T-helper 17 cell (primary cell): ENCODE measurements around the gene GABRR2. TPM values are rescaled to one million over a fixed set of nuclear protein-coding genes. Genes with fewer than 3 reads are reported as not detected.
A peak's percentile ranks its signal among the peaks of the same experiment; 100 is the strongest.
"Not testable (repeated sequence)": the region's sequence is repeated elsewhere in the genome, so short reads cannot be mapped to it uniquely, and the experiment has no call there.

ENCODE experiments used
- ATAC-seq: fragments of 150-1000 bp; cut with Tn5 transposase; 2 replicates; pipeline ENCODE4 v1.10.0; 2021; ENCODE audit warnings: mild to moderate bottlenecking, moderate library complexity
- DNase-seq, 3 donors: peaks; one replicate each; pipeline versions ENCODE4 v3.0.0 to v3.0.0-alpha.2; 2020 to 2021
- H3K9me3 ChIP-seq: one replicate; pipeline ENCODE4 v1.7.0; 2013; ENCODE audit warnings: low read length, mild to moderate bottlenecking; ENCODE audit not compliant: control insufficient read depth, poor library complexity, severe bottlenecking
- H3K27ac Mint-ChIP-seq: one replicate; pipeline ENCODE4 v1.8.0; 2022; ENCODE audit warnings: mild to moderate bottlenecking, moderate library complexity, mixed read lengths
- H3K27me3 Mint-ChIP-seq: one replicate; pipeline ENCODE4 v1.8.0; 2022; ENCODE audit warnings: mixed read lengths
- H3K36me3 Mint-ChIP-seq: one replicate; pipeline ENCODE4 v1.8.0; 2022; ENCODE audit warnings: low read depth, mixed read lengths
- H3K4me1 Mint-ChIP-seq: one replicate; pipeline ENCODE4 v1.8.0; 2022; ENCODE audit warnings: mild to moderate bottlenecking, mixed read lengths
- H3K4me3 Mint-ChIP-seq: one replicate; pipeline ENCODE4 v1.8.0; 2022; ENCODE audit warnings: mild to moderate bottlenecking, moderate library complexity, mixed read lengths
- total RNA-seq, 4 donors: library from RNA in 2 of 4; stranded (reverse) in 2 of 4; gene quantifications; one replicate each; pipeline ENCODE4 v1.2.3 and lab custom pipeline; 2022 to 2026

GABRR2 gene
- total RNA-seq, 2 donors from 2014 or later, result 0.65 to 1.4 TPM

DNA sequence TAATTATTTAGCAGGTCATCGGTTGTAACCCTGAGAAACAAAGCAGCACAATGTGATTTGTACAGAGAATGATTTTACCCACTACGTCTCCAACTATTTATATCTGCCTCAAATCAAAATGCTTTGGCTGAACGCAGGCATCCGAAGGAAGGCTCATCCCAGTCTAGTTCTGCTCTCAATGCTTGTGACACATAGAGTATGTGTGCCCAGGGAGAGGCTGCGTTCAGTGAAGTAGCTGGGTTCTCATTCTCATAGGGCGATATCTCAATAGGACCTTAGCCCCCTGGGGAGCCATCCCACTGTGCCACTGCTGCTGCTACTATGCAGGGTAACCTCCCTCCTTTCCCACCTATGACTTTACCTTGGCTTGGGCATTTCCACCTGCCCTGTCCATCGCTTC, 407 bp downstream of the GABRR2 start:
- Mint-ChIP-seq H3K4me3 (no peak overlapping the region), H3K27ac (no peak overlapping the region), H3K4me1 (peaks cover 9% of the 10 kb centered on the region), H3K27me3 (peaks cover 5% of the 10 kb centered on the region), H3K36me3 (peaks cover 4% of the 10 kb centered on the region)
- no peak for DNase-seq
- no peak for ATAC-seq
- H3K9me3 ChIP-seq, result no peaks in the 10 kb centered on the region

DNA sequence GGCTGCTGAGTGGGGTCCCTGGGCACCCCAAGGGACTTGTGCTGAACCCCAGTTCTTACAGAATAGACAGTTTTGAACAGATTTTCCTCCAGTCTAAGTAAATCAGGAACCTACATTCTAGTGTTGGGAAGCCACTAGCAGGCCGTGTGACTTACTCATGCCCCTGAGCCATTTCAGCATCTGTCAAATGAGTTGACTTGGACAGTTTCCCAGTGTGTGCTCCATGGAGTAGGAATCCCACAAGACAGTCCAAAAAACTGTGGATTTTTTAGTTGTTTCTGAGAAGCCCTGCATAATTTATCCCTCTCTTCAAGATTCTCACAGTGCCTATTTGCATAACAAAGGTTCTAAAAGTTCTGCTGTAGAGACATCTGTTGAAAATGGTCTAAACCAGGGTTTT, 2.1 kb downstream of the GABRR2 start:
- no peak overlapping the region for H3K4me3 Mint-ChIP-seq
- H3K27ac Mint-ChIP-seq, result no peak overlapping the region
- peaks cover under 1% of the 10 kb centered on the region for H3K36me3 Mint-ChIP-seq
- ATAC-seq, result no peak
- H3K27me3 Mint-ChIP-seq, result peaks cover 5% of the 10 kb centered on the region
- no peaks in the 10 kb centered on the region for H3K9me3 ChIP-seq
- H3K4me1 Mint-ChIP-seq, result peaks cover 10% of the 10 kb centered on the region
- DNase-seq, result no peak

DNA sequence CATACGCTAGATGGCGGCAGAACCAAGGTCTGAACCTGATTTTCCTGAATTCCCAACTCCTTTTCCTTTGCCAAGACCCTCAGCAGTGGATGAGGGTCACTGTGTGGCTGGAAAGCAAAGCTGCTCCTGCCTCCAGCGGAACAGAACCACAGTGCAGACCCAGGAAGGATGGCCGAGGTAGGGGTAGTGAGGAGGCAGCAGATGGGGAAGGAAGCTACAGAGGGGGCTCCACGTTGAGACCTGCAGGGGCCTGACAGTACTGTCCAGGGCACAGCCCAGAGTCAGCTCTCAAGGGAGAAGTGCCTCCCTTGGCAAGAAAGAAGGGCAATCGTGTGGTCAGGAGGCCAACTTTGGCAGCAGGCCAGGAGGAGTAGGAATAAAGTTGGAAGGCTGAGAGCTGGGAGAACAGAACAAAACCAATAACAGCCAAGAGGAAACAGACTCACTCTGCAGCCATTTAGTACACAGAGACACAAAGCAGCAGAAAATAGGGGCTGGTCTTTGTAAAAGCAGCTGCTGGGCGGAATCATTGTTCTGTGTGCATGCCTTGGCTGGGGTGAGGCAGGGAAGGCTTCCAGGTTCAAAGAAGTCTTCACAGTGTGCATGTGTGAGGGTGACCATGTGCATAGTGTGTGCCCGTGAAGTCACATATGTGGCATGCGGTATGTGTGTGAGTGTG, 3.1 kb downstream of the GABRR2 start:
- Mint-ChIP-seq H3K4me3 (no peak overlapping the region), H3K27ac (no peak overlapping the region), H3K4me1 (peaks cover 10% of the 10 kb centered on the region), H3K36me3 (no peaks in the 10 kb centered on the region), H3K27me3 (peaks cover 5% of the 10 kb centered on the region)
- ATAC-seq, result no peak
- H3K9me3 ChIP-seq, result no peaks in the 10 kb centered on the region
- no peak for DNase-seq

DNA sequence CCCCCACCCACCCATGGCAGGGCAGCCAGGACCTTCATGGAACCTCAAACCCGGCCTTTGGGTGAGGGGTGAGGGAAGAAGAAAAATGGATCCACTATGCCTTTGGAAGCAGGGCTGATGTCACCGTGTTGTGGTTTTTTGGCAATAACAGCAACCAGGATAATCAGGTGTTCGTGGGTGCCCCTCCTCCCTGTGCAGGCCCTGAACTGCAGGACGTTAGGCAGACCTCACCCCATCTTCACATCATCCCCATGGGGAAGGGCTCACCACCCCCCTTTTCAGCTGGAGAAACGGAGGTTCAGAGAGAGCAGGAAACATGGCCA, 3.6 kb downstream of the GABRR2 start:
- no peaks in the 10 kb centered on the region for H3K9me3 ChIP-seq
- peaks cover 5% of the 10 kb centered on the region for H3K27me3 Mint-ChIP-seq
- H3K27ac Mint-ChIP-seq, result no peak overlapping the region
- no peak overlapping the region for H3K4me3 Mint-ChIP-seq
- DNase-seq, result no peak
- H3K36me3 Mint-ChIP-seq, result no peaks in the 10 kb centered on the region
- ATAC-seq, result no peak
- peaks cover 12% of the 10 kb centered on the region for H3K4me1 Mint-ChIP-seq

DNA sequence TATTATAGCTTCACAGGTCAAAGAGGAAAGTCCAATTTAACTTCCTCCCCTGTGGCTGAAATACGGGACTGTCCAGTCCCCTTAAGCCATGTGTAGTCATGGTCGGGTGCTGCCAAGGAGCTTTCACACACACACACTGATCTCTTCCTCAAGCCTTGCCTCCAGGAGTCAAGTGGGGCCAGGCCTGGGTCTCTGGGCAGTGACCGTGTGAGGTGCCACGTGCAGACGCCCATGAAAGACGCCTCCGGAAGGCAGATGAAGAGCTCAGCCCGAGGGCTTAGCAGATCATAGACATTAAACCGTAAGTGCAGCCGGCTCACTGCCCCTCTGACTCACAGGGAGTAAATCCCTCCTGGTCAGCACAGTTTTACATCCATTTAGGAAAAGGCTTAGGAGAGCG, 4.2 kb downstream of the GABRR2 start:
- no peak overlapping the region for H3K27ac Mint-ChIP-seq
- no peak for DNase-seq
- no peak overlapping the region for H3K4me3 Mint-ChIP-seq
- H3K9me3 ChIP-seq, result no peaks in the 10 kb centered on the region
- no peaks in the 10 kb centered on the region for H3K36me3 Mint-ChIP-seq
- no peak for ATAC-seq
- H3K27me3 Mint-ChIP-seq, result peaks cover 5% of the 10 kb centered on the region
- H3K4me1 Mint-ChIP-seq, result peaks cover 12% of the 10 kb centered on the region

DNA sequence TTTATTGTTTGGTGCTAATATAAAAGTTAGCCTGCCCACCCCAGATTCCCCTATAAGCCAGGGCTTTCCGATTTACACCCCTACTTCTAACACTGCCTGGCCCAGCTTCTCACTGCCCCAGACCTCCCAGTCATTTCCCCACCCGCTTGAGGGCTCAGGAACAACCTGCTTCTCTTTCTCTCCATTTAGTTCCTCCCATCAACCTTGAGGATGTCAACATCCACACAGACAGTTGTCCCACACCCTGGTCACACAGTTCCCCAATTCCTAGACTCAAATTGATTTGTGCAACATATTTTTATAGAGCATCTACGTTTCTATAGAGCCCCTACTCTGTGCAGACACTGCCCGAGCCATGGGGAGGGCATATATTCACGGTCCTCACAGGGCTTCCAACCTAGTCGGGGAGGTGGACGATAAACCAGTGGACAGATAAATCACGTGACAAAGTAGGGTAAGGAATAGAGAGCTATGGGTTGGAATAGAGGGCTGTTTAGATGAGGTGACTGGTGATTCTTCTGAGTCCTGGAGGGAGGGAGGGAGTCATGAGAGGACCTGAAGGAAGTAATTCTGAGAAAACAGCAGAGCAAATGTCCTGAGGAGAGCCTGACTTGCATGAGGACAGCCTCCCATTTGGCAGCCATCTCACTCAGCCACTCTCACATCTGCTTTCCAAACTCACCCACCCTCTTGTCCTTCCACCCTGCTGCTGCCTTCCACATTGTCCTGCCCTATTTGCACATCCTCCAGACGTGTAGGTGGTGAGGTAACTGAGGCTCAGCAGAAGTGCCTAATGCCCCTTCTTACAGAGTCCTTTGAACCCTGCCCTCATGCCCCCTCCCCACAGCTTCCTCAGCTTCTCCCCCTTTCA, 6.3 kb downstream of the GABRR2 start:
- no peak for ATAC-seq

DNA sequence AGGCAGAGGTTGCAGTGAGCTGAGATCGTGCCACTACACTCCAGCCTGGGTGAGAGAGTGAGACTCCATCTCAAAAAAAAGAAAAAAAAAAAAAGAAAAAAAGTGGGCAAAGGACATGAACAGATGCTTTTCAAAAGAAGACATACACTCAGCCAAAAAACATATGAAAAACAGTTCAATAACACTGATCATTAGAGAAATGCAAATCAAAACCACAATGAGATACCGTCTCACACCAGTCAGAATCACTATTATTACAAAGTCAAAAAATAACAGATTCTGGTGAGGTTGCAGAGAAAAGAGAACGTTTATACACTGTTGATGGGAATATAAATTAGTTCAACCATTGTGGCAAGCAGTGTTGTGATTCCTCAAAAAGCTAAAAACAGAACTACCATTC, 10.6 kb downstream of the GABRR2 start:
- not testable (repeated sequence) for H3K4me3 Mint-ChIP-seq, H3K4me1 Mint-ChIP-seq, H3K27ac Mint-ChIP-seq, H3K27me3 Mint-ChIP-seq, H3K9me3 ChIP-seq, DNase-seq, H3K36me3 Mint-ChIP-seq, ATAC-seq

More for the DNA sequence above, 6.3 kb downstream of the GABRR2 start:
- Mint-ChIP-seq H3K36me3 (no peaks in the 10 kb centered on the region), H3K27ac (no peak overlapping the region), H3K4me1 (peaks cover 12% of the 10 kb centered on the region), H3K27me3 (peaks cover 5% of the 10 kb centered on the region), H3K4me3 (no peak overlapping the region)
- no peak for DNase-seq
- H3K9me3 ChIP-seq, result no peaks in the 10 kb centered on the region

DNA sequence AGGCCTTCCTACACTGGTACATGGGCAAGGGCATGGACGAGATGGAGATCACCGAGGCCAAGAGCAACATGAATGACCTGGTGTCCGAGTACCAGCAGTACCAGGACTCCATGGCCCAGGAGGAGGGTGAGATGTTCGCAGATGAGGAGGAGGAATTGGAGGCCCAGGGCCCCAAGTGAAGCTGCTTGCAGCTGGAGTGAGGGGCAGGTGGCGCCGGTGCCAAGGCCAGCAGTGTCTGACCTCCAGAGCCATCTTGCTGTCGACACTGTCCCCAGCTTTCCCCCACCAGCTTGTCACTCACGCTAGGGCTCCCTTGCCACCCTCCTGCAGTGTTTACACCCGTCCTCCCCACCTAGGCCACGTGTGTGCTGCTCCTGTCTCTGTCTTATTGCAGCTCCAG, 12.2 kb downstream of the GABRR2 start:
- peaks cover 19% of the 10 kb centered on the region for H3K4me1 Mint-ChIP-seq
- H3K9me3 ChIP-seq, result no peaks in the 10 kb centered on the region
- no peak overlapping the region for H3K4me3 Mint-ChIP-seq
- peaks cover 2% of the 10 kb centered on the region for H3K36me3 Mint-ChIP-seq
- DNase-seq (no peak), ATAC-seq (no peak)
- H3K27ac Mint-ChIP-seq, result no peak overlapping the region
- no peaks in the 10 kb centered on the region for H3K27me3 Mint-ChIP-seq

DNA sequence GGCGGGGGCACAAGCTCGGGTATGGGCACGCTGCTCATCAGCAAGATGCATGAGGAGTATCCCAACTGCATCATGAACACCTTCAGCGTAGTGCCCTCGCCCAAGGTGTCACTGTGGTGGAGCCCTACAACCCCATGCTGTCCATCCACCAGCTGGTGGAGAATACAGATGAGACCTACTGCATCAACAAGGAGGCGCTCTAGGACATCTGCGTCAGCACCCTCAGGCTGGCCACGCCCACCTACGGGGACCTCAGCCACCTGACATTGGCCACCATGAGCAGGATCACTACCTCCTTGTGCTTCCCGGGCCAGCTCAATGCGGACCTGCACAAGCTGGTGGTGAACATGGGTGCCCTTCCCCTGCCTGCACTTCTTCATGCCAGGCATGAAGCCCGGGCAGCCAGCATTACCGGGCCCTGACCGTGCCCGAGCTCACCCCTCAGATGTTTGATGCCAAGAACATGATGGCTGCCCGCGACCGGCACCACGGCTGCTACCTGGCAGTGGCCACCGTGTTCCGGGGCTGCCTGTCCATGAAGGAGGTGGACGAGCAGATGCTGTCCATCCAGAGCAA, 12.8 kb downstream of the GABRR2 start:
- H3K4me1 Mint-ChIP-seq, result peaks cover 24% of the 10 kb centered on the region
- DNase-seq (no peak), ATAC-seq (no peak)
- no peak overlapping the region for H3K4me3 Mint-ChIP-seq
- no peaks in the 10 kb centered on the region for H3K9me3 ChIP-seq
- no peaks in the 10 kb centered on the region for H3K27me3 Mint-ChIP-seq
- no peak overlapping the region for H3K27ac Mint-ChIP-seq
- peaks cover 2% of the 10 kb centered on the region for H3K36me3 Mint-ChIP-seq

DNA sequence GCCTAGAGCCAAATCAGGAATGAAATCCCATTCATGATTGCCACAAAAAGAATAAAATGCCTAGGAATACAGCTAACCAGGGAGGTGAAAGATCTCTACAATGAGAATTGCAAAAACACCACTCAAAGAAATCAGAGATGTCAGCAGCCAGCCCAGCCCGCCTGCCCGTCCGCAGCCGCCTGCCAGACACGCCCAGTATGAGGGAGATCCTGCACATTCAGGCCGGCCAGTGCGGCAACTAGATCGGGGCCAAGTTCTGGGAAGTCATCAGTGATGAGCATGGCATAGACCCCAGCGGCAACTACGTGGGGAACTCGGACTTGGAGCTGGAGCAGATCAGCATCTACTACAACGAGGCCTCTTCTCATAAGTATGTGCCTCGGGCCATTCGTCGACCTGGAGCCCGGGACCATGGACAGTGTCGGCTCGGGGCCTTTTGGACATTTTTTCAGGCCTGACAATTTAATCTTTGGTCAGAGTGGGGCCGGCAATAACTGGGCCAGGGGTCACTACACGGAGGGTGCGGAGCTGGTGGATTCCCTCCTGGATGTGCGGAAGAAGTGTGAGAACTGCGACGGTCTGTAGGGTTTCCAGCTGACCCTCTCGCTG, 13.4 kb downstream of the GABRR2 start:
- H3K4me3 Mint-ChIP-seq, result no peak overlapping the region
- no peak overlapping the region for H3K27ac Mint-ChIP-seq
- H3K4me1 Mint-ChIP-seq, result peaks cover 24% of the 10 kb centered on the region

DNA sequence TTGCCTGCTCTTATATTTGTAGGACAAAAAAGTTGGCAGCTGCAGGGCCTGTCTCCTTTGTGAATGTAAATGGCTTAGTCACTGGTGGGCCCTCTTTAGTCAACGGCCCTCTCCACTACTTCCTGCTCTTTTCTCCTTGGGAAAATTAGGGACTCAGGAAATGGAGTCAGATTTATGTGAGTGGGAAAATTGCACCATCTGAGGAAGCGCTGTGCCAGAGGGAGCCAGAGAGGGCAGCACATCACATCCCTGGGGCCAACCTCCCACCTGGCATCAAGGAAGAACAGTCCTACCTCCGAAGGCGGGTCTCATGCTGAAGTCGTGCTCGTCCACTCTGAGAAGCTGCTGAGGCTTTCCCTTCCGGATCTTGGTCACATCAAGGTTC, 15.6 kb downstream of the GABRR2 start:
- Mint-ChIP-seq H3K4me3 (peak overlapping the region; percentile 75), H3K27me3 (no peaks in the 10 kb centered on the region), H3K4me1 (peaks cover 25% of the 10 kb centered on the region), H3K36me3 (peaks cover 2% of the 10 kb centered on the region), H3K27ac (peak overlapping the region; percentile 92)
- ATAC-seq (no peak), DNase-seq (no peak)
- no peaks in the 10 kb centered on the region for H3K9me3 ChIP-seq

More for the DNA sequence above, 13.4 kb downstream of the GABRR2 start:
- DNase-seq (no peak), ATAC-seq (no peak)
- H3K9me3 ChIP-seq, result no peaks in the 10 kb centered on the region
- Mint-ChIP-seq H3K27me3 (no peaks in the 10 kb centered on the region), H3K36me3 (peaks cover 2% of the 10 kb centered on the region)

DNA sequence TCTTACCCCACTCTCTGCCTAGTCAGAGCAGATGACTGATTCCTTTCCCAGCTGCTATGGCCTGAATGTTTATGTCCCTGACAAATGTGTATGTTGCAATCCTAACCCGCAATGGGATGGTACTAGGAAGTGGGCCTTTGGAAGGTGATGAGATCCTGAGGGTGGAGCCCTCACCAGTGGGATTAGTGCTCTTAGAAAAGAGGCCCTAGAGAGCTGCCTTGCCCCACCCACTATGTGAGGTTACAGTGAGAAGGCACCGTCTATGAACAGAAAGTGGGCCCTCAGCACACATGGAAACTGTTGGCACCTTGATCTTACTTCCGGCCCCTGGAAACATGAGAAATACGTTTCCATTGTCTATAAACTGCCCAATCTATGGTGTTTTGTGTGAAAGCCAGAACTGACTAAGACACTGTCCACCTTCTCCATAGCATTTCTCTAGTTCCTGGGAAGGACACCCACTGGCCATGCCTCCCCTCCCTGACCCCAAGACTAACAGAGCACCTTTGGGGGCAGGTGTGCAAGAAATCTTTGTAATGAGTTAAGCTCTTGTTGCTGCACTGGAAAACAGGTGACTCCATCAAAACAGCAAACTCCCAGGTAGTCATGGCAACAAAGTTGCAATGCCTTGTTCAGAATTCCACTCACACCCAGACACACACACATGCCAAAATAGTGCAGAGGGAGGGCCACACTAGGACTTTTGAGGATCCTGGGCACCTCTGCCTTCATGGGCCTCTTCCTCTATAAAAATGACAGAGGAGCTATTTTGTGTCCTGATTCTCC, 16.2 kb downstream of the GABRR2 start:
- H3K4me3 Mint-ChIP-seq, result peak overlapping the region; percentile 75
- H3K9me3 ChIP-seq, result no peaks in the 10 kb centered on the region
- no peaks in the 10 kb centered on the region for H3K27me3 Mint-ChIP-seq

More for the DNA sequence above, 16.2 kb downstream of the GABRR2 start:
- peak; percentile 74 for ATAC-seq
- Mint-ChIP-seq H3K27ac (peak overlapping the region; percentile 92), H3K4me1 (peaks cover 25% of the 10 kb centered on the region), H3K36me3 (peaks cover 2% of the 10 kb centered on the region)
- DNase-seq, result peak in 2 of 3 donors; percentile 25 to 47
